ENCODE data around the gene TCF12. TPM values are rescaled to one million over a fixed set of nuclear protein-coding genes. Genes with fewer than 3 reads are reported as not detected.

The TCF12 gene
- total RNA-seq, 4 donors from 2014 or later, result 105 to 446 (median 180) TPM

GRCh38 chr15:56940388-56940787, 21.9 kb downstream of the TCF12 start:
- intact Hi-C loops (cut with DNase I; ENCODE audit: low total_unique reads) (no loop called here), in situ Hi-C loops (cut with MboI; ENCODE audit: low pct_ligation_motif_present in 1 of 4, low pct_unique_long_range_greater_than_20kb in 1 of 4, low sequenced_read_pairs in 3 of 4) (no loop called here)
- Histone ChIP-seq H3K9me3 (no peaks in the 10 kb centered on the region), H3K27me3 (no peaks in the 10 kb centered on the region), H3K4me3 (no peak overlapping the region), H3K27ac (no peak overlapping the region), H3K36me3 (no peaks in the 10 kb centered on the region), H3K4me1 (peaks cover 0 to 46% (median 15%) of the 10 kb centered on the region in 4 donors)
- DNase-seq, result no peak
- TF ChIP-seq POLR2AphosphoS5 (IDR thresholded peaks at IDR 0.05) (no peak), CTCF (IDR thresholded peaks at IDR 0.05) (no peak), POLR2A (IDR thresholded peaks at IDR 0.05) (no peak), EP300 (IDR thresholded peaks at IDR 0.05; ENCODE audit: low read depth) (no peak)

- in situ Hi-C loops (cut with MboI; ENCODE audit: low pct_ligation_motif_present in 1 of 4, low pct_unique_long_range_greater_than_20kb in 1 of 4, low sequenced_read_pairs in 3 of 4), result no loop called here
Measured at GRCh38 chr15:56942118-56942517, 23.7 kb downstream of the TCF12 start.

GRCh38 chr15:56943403-56943802, 25.0 kb downstream of the TCF12 start:
- Histone ChIP-seq H3K27me3 (no peaks in the 10 kb centered on the region), H3K9me3 (no peaks in the 10 kb centered on the region), H3K4me3 (no peak overlapping the region), H3K27ac (no peak overlapping the region), H3K36me3 (peaks cover 0 to 9% (median 0%) of the 10 kb centered on the region in 4 donors), H3K4me1 (peaks cover 0 to 51% (median 15%) of the 10 kb centered on the region in 4 donors)
- WGBS, 2 donors (ENCODE audit: low coverage in 1 of 2), result 80 to 100% methylated on average over 1 of the region's 1 CpG
- no peak for DNase-seq
- TF ChIP-seq CTCF (IDR thresholded peaks at IDR 0.05) (no peak), POLR2AphosphoS5 (IDR thresholded peaks at IDR 0.05) (no peak), POLR2A (IDR thresholded peaks at IDR 0.05) (no peak), EP300 (IDR thresholded peaks at IDR 0.05; ENCODE audit: low read depth) (no peak)
- intact Hi-C loops (cut with DNase I; ENCODE audit: low total_unique reads) (no loop called here), in situ Hi-C loops (cut with MboI; ENCODE audit: low pct_ligation_motif_present in 1 of 4, low pct_unique_long_range_greater_than_20kb in 1 of 4, low sequenced_read_pairs in 3 of 4) (no loop called here)

More at GRCh38 chr15:56942118-56942517, 23.7 kb downstream of the TCF12 start:
- peaks cover 0 to 9% (median 0%) of the 10 kb centered on the region in 4 donors for H3K36me3 ChIP-seq
- intact Hi-C loops (cut with DNase I; ENCODE audit: low total_unique reads), result no loop called here
- DNase-seq, result no peak
- TF ChIP-seq CTCF (IDR thresholded peaks at IDR 0.05) (no peak), POLR2A (IDR thresholded peaks at IDR 0.05) (no peak), EP300 (IDR thresholded peaks at IDR 0.05; ENCODE audit: low read depth) (no peak), POLR2AphosphoS5 (IDR thresholded peaks at IDR 0.05) (no peak)
- no peaks in the 10 kb centered on the region for H3K27me3 ChIP-seq
- peaks cover 0 to 47% (median 15%) of the 10 kb centered on the region in 4 donors for H3K4me1 ChIP-seq
- no peaks in the 10 kb centered on the region for H3K9me3 ChIP-seq
- H3K27ac ChIP-seq, result no peak overlapping the region
- no peak overlapping the region for H3K4me3 ChIP-seq

GRCh38 chr15:56944485-56944884, 26.0 kb downstream of the TCF12 start:
- Histone ChIP-seq H3K4me3 (no peak overlapping the region), H3K27me3 (no peaks in the 10 kb centered on the region), H3K9me3 (no peaks in the 10 kb centered on the region), H3K4me1 (peaks cover 0 to 56% (median 15%) of the 10 kb centered on the region in 4 donors), H3K36me3 (peaks cover 0 to 9% (median 0%) of the 10 kb centered on the region in 4 donors), H3K27ac (no peak overlapping the region)
- 89 to 90% methylated on average over 1 of the region's 1 CpG for WGBS, 2 donors (ENCODE audit: low coverage in 1 of 2)
- TF ChIP-seq POLR2A (IDR thresholded peaks at IDR 0.05) (no peak), EP300 (IDR thresholded peaks at IDR 0.05; ENCODE audit: low read depth) (no peak), POLR2AphosphoS5 (IDR thresholded peaks at IDR 0.05) (no peak), CTCF (IDR thresholded peaks at IDR 0.05) (no peak)
- in situ Hi-C loops (cut with MboI; ENCODE audit: low pct_ligation_motif_present in 1 of 4, low pct_unique_long_range_greater_than_20kb in 1 of 4, low sequenced_read_pairs in 3 of 4) (no loop called here), intact Hi-C loops (cut with DNase I; ENCODE audit: low total_unique reads) (no loop called here)
- no peak for DNase-seq

Data from transverse colon (tissue), 4 donors.